K562 (cell line): ENCODE data around the gene KTI12.

Source experiments
- PHF8 ChIP-seq: fragments of 200-600 bp; sonication (generic); IDR thresholded peaks from 2 replicates; pipeline ENCODE4 v1.6.1; 2012; ENCODE audit warnings: mixed run types, mild to moderate bottlenecking, inconsistent platforms, low read length, moderate library complexity, borderline replicate concordance
- ZC3H4 ChIP-seq: sonication (generic); formaldehyde crosslinking; IDR thresholded peaks from 2 replicates; pipeline ENCODE4 v1.9.0; 2021; ENCODE audit warnings: missing genetic modification reagents, borderline replicate concordance
- TF ChIP-seq, protein P1 (sequence below), 3 experiments: IDR thresholded peaks in 2 of 3; conservative IDR thresholded peaks in 1 of 3; 2 replicates each; pipeline ENCODE4 v1.5.1; 2011 to 2012; ENCODE audit warnings: low read length in 3 of 3, mild to moderate bottlenecking in 3 of 3, control low read depth in 2 of 3, improper control_type of control experiment in 1 of 3, inconsistent platforms in 1 of 3, low read depth in 1 of 3, mixed read lengths in 1 of 3, moderate library complexity in 1 of 3; ENCODE audit not compliant: insufficient read depth in 2 of 3

DNA sequence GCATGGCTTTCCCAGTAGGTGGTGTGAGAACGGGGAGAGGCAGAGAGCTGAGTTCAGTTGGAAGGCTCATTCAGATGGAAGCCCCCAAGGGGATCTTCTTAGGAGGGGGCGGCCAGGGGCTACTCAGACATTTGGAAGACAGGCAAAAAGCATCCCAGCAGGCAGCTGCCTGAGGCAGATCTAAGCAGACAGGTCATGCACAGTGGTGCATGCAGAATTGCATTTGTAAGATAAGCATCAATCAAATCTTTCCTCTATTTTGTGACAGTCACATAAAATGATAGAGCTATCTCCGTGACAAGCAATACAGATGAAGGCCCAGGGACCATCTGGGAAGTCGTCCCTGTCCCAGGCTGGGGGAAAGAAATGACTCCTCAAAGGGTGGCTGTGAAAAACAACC, 46.9 kb downstream of the KTI12 start:
- TF ChIP-seq PHF8 (no peak), ZC3H4 (CRISPR knock-in tag) (no peak)
- TF ChIP-seq, protein P1, sequence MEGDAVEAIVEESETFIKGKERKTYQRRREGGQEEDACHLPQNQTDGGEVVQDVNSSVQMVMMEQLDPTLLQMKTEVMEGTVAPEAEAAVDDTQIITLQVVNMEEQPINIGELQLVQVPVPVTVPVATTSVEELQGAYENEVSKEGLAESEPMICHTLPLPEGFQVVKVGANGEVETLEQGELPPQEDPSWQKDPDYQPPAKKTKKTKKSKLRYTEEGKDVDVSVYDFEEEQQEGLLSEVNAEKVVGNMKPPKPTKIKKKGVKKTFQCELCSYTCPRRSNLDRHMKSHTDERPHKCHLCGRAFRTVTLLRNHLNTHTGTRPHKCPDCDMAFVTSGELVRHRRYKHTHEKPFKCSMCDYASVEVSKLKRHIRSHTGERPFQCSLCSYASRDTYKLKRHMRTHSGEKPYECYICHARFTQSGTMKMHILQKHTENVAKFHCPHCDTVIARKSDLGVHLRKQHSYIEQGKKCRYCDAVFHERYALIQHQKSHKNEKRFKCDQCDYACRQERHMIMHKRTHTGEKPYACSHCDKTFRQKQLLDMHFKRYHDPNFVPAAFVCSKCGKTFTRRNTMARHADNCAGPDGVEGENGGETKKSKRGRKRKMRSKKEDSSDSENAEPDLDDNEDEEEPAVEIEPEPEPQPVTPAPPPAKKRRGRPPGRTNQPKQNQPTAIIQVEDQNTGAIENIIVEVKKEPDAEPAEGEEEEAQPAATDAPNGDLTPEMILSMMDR (IDR thresholded peaks at IDR 0.05 in 2 of 3, conservative IDR thresholded peaks at IDR 0.05 in 1 of 3; ENCODE audit: insufficient read depth in 2 of 3, low read depth in 1 of 3, low read length in 3 of 3) = no peak
